WTC11 (cell line): Measurements from ENCODE around the gene LITAFD. TPM values are rescaled to one million over a fixed set of nuclear protein-coding genes. Genes with fewer than 3 reads are reported as not detected.

ENCODE experiments used
- ATAC-seq: fragments of 200-7000 bp; cut with Tn5 transposase; 2 replicates; pipeline ENCODE4 v1.10.0; 2021; ENCODE audit warnings: mild to moderate bottlenecking, moderate library complexity
- CTCF ChIA-PET: fragments of 300-600 bp; sonication (Branson Sonifier 250); formaldehyde crosslinking; loops from one replicate; lab custom pipeline; 2021; ENCODE audit warnings: antibody characterized with exemption; lab: Charles Lee
- POLR2A ChIA-PET: fragments of 350-600 bp; sonication (Branson Sonifier 250); formaldehyde crosslinking; loops from one replicate; lab custom pipeline; 2021; ENCODE audit warnings: antibody characterized with exemption; lab: Charles Lee
- DNase-seq: peaks from one replicate; pipeline ENCODE4 v3.0.0; 2021; ENCODE audit warnings: low spot score
- H3K27ac Mint-ChIP-seq: 2 replicates; pipeline ENCODE4 v1.8.0; 2021; ENCODE audit warnings: mixed read lengths
- H3K27me3 Mint-ChIP-seq: 2 replicates; pipeline ENCODE4 v1.8.0; 2021; ENCODE audit warnings: low read depth, mild to moderate bottlenecking, moderate library complexity, mixed read lengths
- H3K36me3 Mint-ChIP-seq: 2 replicates; pipeline ENCODE4 v1.8.0; 2021; ENCODE audit warnings: mixed read lengths
- H3K4me1 Mint-ChIP-seq: 2 replicates; pipeline ENCODE4 v1.8.0; 2022; ENCODE audit warnings: mixed read lengths
- H3K4me3 Mint-ChIP-seq: 2 replicates; pipeline ENCODE4 v1.8.0; 2021; ENCODE audit warnings: mild to moderate bottlenecking, moderate library complexity, mixed read lengths
- H3K9me3 Mint-ChIP-seq: 2 replicates; pipeline ENCODE4 v1.8.0; 2021; ENCODE audit warnings: mixed read lengths
- CREB1 ChIP-seq: sonication (generic); formaldehyde crosslinking; IDR thresholded peaks from 2 replicates; pipeline ENCODE4 v1.8.0; 2023; ENCODE audit warnings: mild to moderate bottlenecking, missing genetic modification reagents
- ETV6 ChIP-seq: sonication (generic); formaldehyde crosslinking; IDR thresholded peaks from 2 replicates; pipeline ENCODE4 v1.8.1; 2022; ENCODE audit warnings: mild to moderate bottlenecking, missing genetic modification reagents
- PRRX2 ChIP-seq: fragments of 250-450 bp; sonication (Bioruptor Pico); IDR thresholded peaks from 2 replicates; pipeline ENCODE4 v1.8.0; 2021; ENCODE audit warnings: mild to moderate bottlenecking
- TEAD1 ChIP-seq: sonication (generic); formaldehyde crosslinking; IDR thresholded peaks from 2 replicates; pipeline ENCODE4 v1.8.0; 2022; ENCODE audit warnings: mild to moderate bottlenecking, missing genetic modification reagents
- ZNF317 ChIP-seq: sonication (generic); formaldehyde crosslinking; IDR thresholded peaks from 2 replicates; pipeline ENCODE4 v1.8.1; 2023; ENCODE audit warnings: low read depth, mild to moderate bottlenecking, moderate library complexity, missing genetic modification reagents, borderline replicate concordance
- total RNA-seq: library from RNA; stranded (reverse); gene quantifications from 3 replicates; pipeline ENCODE4 v1.2.3, GENCODE V29; 2021
- TF ChIP-seq, protein P1 (sequence below): sonication (generic); formaldehyde crosslinking; IDR thresholded peaks from 2 replicates; pipeline ENCODE4 v1.8.0; 2022; ENCODE audit warnings: missing genetic modification reagents
- TF ChIP-seq, protein P2 (sequence below): sonication (generic); formaldehyde crosslinking; IDR thresholded peaks from 2 replicates; pipeline ENCODE4 v1.8.0; 2023; ENCODE audit warnings: mild to moderate bottlenecking, missing genetic modification reagents
- TF ChIP-seq, protein P3 (sequence below): sonication (generic); formaldehyde crosslinking; IDR thresholded peaks from 2 replicates; pipeline ENCODE4 v1.8.0; 2022; ENCODE audit warnings: mild to moderate bottlenecking, missing genetic modification reagents
- TF ChIP-seq, protein P4 (sequence below): sonication (generic); formaldehyde crosslinking; IDR thresholded peaks from 2 replicates; pipeline ENCODE4 v1.8.1; 2023; ENCODE audit warnings: mild to moderate bottlenecking, missing genetic modification reagents
- TF ChIP-seq, protein P5 (sequence below): fragments of 250-450 bp; sonication (Bioruptor Pico); conservative IDR thresholded peaks from 2 replicates; pipeline ENCODE4 v1.9.0; 2021; ENCODE audit warnings: mild to moderate bottlenecking
- TF ChIP-seq, protein P6 (sequence below): sonication (generic); formaldehyde crosslinking; IDR thresholded peaks from 2 replicates; pipeline ENCODE4 v1.8.1; 2023; ENCODE audit warnings: mild to moderate bottlenecking, missing genetic modification reagents, moderate library complexity
- TF ChIP-seq, protein P7 (sequence below): sonication (generic); formaldehyde crosslinking; IDR thresholded peaks from 2 replicates; pipeline ENCODE4 v1.8.1; 2022; ENCODE audit warnings: mild to moderate bottlenecking, missing genetic modification reagents, moderate library complexity, borderline replicate concordance
- TF ChIP-seq, protein P8 (sequence below): sonication (generic); formaldehyde crosslinking; IDR thresholded peaks from 2 replicates; pipeline ENCODE4 v1.8.0; 2022; ENCODE audit warnings: mild to moderate bottlenecking, missing genetic modification reagents

The LITAFD gene
- total RNA-seq, 1 experiment from 2014 or later: not detected

DNA sequence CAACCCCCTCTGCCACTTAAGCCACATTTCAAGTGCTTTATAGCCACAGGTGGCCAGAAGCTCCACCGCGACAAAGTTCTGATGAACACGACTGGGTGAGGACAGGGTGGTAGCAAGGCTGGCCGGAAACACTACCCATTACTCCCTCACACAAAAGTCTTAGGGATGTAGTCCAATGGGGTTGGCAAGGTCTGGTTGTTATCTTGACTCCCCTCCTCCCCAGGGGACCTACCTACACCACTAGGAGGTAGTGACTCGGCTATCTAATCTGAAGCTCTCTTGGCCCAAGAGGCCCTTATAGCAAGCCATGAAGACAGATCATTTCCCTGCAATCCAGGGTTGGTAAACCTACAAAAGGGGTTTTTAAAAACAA, 8.4 kb downstream of the LITAFD start (continued):
- TF ChIP-seq, protein P1, sequence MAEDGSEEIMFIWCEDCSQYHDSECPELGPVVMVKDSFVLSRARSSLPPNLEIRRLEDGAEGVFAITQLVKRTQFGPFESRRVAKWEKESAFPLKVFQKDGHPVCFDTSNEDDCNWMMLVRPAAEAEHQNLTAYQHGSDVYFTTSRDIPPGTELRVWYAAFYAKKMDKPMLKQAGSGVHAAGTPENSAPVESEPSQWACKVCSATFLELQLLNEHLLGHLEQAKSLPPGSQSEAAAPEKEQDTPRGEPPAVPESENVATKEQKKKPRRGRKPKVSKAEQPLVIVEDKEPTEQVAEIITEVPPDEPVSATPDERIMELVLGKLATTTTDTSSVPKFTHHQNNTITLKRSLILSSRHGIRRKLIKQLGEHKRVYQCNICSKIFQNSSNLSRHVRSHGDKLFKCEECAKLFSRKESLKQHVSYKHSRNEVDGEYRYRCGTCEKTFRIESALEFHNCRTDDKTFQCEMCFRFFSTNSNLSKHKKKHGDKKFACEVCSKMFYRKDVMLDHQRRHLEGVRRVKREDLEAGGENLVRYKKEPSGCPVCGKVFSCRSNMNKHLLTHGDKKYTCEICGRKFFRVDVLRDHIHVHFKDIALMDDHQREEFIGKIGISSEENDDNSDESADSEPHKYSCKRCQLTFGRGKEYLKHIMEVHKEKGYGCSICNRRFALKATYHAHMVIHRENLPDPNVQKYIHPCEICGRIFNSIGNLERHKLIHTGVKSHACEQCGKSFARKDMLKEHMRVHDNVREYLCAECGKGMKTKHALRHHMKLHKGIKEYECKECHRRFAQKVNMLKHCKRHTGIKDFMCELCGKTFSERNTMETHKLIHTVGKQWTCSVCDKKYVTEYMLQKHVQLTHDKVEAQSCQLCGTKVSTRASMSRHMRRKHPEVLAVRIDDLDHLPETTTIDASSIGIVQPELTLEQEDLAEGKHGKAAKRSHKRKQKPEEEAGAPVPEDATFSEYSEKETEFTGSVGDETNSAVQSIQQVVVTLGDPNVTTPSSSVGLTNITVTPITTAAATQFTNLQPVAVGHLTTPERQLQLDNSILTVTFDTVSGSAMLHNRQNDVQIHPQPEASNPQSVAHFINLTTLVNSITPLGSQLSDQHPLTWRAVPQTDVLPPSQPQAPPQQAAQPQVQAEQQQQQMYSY (CRISPR knock-in tag): no peak
- TF ChIP-seq, protein P2, sequence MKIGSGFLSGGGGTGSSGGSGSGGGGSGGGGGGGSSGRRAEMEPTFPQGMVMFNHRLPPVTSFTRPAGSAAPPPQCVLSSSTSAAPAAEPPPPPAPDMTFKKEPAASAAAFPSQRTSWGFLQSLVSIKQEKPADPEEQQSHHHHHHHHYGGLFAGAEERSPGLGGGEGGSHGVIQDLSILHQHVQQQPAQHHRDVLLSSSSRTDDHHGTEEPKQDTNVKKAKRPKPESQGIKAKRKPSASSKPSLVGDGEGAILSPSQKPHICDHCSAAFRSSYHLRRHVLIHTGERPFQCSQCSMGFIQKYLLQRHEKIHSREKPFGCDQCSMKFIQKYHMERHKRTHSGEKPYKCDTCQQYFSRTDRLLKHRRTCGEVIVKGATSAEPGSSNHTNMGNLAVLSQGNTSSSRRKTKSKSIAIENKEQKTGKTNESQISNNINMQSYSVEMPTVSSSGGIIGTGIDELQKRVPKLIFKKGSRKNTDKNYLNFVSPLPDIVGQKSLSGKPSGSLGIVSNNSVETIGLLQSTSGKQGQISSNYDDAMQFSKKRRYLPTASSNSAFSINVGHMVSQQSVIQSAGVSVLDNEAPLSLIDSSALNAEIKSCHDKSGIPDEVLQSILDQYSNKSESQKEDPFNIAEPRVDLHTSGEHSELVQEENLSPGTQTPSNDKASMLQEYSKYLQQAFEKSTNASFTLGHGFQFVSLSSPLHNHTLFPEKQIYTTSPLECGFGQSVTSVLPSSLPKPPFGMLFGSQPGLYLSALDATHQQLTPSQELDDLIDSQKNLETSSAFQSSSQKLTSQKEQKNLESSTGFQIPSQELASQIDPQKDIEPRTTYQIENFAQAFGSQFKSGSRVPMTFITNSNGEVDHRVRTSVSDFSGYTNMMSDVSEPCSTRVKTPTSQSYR (CRISPR knock-in tag): no peak
- TF ChIP-seq, protein P3, sequence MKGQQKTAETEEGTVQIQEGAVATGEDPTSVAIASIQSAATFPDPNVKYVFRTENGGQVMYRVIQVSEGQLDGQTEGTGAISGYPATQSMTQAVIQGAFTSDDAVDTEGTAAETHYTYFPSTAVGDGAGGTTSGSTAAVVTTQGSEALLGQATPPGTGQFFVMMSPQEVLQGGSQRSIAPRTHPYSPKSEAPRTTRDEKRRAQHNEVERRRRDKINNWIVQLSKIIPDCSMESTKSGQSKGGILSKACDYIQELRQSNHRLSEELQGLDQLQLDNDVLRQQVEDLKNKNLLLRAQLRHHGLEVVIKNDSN: no peak

DNA sequence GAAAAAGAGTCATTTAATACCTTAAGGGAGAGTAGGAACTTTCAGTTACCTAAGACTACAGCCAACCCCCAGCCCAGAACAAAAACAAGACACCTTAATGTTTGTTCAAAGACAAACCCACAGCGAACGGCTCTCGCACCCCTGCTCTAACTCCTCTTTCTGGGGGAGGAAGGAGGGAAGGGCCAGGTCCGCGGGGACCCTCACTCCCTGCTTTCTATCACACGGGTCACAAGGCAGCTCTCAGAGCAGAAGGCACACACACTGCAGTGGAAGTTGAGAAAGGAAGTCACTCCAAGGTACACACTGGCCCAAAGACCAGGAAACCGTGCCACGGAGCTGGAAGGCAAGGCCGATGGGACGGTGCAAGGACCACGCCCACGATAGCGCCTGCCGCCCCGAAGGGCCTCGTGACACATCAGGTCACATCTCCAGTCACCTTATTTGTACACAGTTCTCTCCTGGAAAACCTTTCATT, 10.0 kb downstream of the LITAFD start:
- ChIA-PET CTCF (interaction anchor here (1.7 to 2.7 kb wide), 2 partner anchors 117 to 141 kb away, joined by 6 to 8 read pairs; no protein-coding TSS in a partner anchor), POLR2A (no interaction called here)
- H3K27ac Mint-ChIP-seq: no peak overlapping the region
- ATAC-seq: no peak
- H3K36me3 Mint-ChIP-seq: peaks cover 65% of the 10 kb centered on the region
- H3K4me1 Mint-ChIP-seq: no peaks in the 10 kb centered on the region
- no peak for DNase-seq
- H3K4me3 Mint-ChIP-seq: no peak overlapping the region
- H3K27me3 Mint-ChIP-seq: no peaks in the 10 kb centered on the region
- TF ChIP-seq PRRX2 (CRISPR knock-in tag) (no peak), ZNF317 (CRISPR knock-in tag) (no peak)
- TF ChIP-seq, protein P4, sequence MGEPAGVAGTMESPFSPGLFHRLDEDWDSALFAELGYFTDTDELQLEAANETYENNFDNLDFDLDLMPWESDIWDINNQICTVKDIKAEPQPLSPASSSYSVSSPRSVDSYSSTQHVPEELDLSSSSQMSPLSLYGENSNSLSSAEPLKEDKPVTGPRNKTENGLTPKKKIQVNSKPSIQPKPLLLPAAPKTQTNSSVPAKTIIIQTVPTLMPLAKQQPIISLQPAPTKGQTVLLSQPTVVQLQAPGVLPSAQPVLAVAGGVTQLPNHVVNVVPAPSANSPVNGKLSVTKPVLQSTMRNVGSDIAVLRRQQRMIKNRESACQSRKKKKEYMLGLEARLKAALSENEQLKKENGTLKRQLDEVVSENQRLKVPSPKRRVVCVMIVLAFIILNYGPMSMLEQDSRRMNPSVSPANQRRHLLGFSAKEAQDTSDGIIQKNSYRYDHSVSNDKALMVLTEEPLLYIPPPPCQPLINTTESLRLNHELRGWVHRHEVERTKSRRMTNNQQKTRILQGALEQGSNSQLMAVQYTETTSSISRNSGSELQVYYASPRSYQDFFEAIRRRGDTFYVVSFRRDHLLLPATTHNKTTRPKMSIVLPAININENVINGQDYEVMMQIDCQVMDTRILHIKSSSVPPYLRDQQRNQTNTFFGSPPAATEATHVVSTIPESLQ (CRISPR knock-in tag): no peak
- TF ChIP-seq, all 79 proteins: peak for 0
- no peaks in the 10 kb centered on the region for H3K9me3 Mint-ChIP-seq

DNA sequence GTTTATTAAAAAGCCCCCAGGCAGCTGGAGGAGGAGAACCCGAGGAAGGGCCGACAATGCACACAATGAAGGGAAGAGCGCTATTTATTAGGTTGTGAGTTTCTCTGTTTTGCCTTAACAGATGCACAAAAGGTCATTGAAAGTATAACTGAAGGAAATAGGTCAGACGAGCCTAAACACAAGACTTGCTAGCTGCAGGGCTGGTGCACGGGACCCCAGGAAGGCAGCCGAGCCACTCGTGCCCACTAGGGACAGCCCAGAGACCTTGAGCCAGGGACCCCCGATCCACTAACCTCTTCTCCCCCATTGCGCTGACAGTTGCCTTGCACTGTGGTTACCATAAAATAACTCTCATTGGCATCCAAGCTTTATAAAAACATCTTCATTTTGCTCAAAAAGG, 11.3 kb downstream of the LITAFD start:
- no peaks in the 10 kb centered on the region for H3K4me1 Mint-ChIP-seq
- H3K27ac Mint-ChIP-seq: no peak overlapping the region
- ATAC-seq (no peak; the same call in 1 of the 2 replicates), DNase-seq (no peak)
- CTCF ChIA-PET: interaction anchor here (1.1 to 1.8 kb wide), 4 partner anchors 7 to 120 kb away, joined by 4 to 8 read pairs (median 4); no protein-coding TSS in a partner anchor
- H3K27me3 Mint-ChIP-seq: no peaks in the 10 kb centered on the region
- POLR2A ChIA-PET: no interaction called here
- H3K4me3 Mint-ChIP-seq: no peak overlapping the region
- no peaks in the 10 kb centered on the region for H3K9me3 Mint-ChIP-seq
- peaks cover 73% of the 10 kb centered on the region for H3K36me3 Mint-ChIP-seq
- TF ChIP-seq, protein P5, sequence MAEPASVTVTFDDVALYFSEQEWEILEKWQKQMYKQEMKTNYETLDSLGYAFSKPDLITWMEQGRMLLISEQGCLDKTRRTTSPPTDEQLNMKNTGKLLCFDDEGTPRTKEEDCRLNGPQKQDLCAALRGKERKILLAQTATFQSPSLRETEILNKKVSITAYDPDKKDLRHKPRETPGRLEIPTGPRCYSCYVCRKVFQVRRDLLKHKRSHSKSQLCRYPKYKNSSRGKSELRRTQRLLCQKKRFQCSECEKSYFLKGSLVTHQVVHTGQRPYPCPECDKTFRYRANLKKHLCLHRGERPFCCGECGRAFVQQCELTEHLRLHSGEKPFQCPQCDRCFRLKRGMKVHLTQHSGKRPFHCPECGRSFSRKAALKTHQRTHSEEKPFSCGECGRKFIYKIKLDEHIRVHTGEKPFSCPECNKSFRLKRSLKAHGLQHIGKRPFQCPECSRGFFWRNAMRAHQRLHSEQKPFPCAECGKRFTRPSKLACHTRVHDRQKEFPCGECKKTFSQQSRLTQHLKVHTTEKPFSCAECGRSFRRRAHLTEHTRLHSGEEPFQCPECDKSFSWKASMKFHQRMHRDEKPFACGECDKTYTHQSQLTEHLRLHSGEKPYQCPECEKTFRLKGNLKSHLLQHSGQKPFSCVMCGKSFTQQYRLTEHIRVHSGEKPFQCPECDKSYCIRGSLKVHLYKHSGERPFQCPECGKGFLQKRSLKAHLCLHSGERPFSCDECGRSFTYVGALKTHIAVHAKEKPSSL (CRISPR knock-in tag): no peak
- TF ChIP-seq, protein P6, sequence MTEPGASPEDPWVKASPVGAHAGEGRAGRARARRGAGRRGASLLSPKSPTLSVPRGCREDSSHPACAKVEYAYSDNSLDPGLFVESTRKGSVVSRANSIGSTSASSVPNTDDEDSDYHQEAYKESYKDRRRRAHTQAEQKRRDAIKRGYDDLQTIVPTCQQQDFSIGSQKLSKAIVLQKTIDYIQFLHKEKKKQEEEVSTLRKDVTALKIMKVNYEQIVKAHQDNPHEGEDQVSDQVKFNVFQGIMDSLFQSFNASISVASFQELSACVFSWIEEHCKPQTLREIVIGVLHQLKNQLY (CRISPR knock-in tag): no peak
- TF ChIP-seq, protein P7, sequence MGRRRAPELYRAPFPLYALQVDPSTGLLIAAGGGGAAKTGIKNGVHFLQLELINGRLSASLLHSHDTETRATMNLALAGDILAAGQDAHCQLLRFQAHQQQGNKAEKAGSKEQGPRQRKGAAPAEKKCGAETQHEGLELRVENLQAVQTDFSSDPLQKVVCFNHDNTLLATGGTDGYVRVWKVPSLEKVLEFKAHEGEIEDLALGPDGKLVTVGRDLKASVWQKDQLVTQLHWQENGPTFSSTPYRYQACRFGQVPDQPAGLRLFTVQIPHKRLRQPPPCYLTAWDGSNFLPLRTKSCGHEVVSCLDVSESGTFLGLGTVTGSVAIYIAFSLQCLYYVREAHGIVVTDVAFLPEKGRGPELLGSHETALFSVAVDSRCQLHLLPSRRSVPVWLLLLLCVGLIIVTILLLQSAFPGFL: no peak
- no peak for TF ChIP-seq ETV6
- TF ChIP-seq ZNF317 (CRISPR knock-in tag): no peak
- TF ChIP-seq, protein P8, sequence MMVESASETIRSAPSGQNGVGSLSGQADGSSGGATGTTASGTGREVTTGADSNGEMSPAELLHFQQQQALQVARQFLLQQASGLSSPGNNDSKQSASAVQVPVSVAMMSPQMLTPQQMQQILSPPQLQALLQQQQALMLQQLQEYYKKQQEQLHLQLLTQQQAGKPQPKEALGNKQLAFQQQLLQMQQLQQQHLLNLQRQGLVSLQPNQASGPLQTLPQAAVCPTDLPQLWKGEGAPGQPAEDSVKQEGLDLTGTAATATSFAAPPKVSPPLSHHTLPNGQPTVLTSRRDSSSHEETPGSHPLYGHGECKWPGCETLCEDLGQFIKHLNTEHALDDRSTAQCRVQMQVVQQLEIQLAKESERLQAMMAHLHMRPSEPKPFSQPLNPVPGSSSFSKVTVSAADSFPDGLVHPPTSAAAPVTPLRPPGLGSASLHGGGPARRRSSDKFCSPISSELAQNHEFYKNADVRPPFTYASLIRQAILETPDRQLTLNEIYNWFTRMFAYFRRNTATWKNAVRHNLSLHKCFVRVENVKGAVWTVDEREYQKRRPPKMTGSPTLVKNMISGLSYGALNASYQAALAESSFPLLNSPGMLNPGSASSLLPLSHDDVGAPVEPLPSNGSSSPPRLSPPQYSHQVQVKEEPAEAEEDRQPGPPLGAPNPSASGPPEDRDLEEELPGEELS (CRISPR knock-in tag): no peak
- TF ChIP-seq TEAD1 (CRISPR knock-in tag): no peak
- TF ChIP-seq CREB1 (CRISPR knock-in tag): no peak
